GM18517 (cell line): ENCODE measurements around the gene FOXP2.
"Not testable (repeated sequence)": the region's sequence is repeated elsewhere in the genome, so short reads cannot be mapped to it uniquely, and the experiment has no call there.

Experiments used
- ATAC-seq: cut with Tn5 transposase; IDR thresholded peaks from one replicate; pipeline ENCODE4 v1.9.1; 2021; ENCODE audit warnings: mild to moderate bottlenecking, moderate library complexity; ENCODE audit not compliant: unreplicated experiment

FOXP2 gene

GRCh38 chr7:114497491-114497890 is 82.9 kb downstream of the FOXP2 start:
- not testable (repeated sequence) for ATAC-seq

- no peak for ATAC-seq
Observed at GRCh38 chr7:114502454-114503254, 88.0 kb downstream of the FOXP2 start.

DNA sequence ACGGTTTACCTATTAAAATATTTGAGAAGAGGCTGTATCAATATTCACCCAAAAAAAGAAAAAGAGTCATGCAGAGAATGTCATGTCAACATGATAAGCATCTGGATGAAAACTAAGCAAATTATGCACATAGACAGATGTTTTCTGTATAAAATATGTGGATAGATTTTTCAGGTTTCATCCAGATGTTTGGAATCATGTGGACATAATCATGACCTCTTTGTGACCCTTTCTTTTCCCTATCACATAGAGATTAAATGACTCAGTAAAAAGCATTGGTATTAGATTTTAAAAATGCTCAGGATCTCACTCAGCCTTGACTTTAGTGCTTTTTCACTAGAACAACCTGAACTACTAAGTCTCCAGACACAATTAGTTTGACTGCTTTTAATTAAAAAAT is 90.0 kb downstream of the FOXP2 start:
- ATAC-seq = no peak

DNA sequence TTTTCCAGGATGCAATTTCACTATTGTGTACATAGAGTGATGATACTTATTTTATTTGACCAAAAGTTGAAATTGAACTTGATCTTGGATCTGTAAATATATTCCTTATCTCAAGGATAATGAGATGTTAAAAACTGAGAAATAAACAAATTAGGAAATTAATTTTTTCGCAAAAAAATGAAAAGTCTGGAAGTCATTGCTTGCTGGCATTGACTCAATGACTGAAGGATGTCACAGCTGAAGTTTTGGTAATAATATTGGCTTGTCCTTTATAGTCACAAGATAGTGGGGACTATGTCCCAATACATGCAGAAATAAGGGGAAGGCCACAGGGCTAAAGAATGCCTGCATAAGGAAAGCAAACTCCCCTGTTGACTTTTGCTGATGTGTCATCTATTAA is 92.8 kb downstream of the FOXP2 start:
- ATAC-seq = no peak

DNA sequence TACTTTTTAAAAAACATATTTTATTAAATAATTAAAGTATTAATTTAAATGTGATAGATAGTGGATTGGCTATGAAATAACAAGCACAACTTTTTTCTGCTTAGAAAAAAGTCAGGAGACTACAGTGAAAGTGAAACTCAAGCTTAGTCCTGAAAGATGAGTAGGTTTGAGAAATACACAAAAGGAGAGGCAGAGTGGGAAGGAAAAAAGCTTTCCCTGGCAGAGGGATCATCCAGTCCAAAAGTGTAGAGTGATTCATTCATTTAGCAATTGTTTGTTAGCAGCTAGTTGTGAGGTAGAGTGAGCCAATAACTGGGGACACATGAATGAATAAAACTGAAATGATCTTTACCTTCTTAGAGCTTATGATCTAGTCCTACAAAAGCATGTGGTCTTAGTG is 93.5 kb downstream of the FOXP2 start:
- no peak for ATAC-seq

DNA sequence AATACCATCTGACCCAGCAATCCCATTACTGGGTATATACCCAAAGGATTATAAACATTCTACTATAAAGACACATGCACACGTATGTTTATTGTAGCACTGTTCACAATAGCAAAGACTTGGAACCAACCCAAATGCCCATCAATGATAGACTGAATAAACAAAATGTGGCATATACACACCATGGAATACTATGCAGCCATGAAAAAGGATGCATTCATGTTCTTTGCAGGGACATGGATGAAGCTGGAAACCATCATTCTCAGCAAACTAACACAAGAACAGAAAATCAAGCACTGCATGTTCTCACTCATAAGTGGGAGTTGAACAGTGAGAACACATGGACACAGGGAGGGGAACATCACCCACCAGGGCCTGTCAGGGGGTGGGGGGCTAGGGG is 96.2 kb downstream of the FOXP2 start:
- ATAC-seq = not testable (repeated sequence)

- no peak for ATAC-seq
Observed at GRCh38 chr7:114519240-114519639, 104.6 kb downstream of the FOXP2 start.

- no peak for ATAC-seq
Observed at GRCh38 chr7:114522081-114522480, 107.5 kb downstream of the FOXP2 start.

DNA sequence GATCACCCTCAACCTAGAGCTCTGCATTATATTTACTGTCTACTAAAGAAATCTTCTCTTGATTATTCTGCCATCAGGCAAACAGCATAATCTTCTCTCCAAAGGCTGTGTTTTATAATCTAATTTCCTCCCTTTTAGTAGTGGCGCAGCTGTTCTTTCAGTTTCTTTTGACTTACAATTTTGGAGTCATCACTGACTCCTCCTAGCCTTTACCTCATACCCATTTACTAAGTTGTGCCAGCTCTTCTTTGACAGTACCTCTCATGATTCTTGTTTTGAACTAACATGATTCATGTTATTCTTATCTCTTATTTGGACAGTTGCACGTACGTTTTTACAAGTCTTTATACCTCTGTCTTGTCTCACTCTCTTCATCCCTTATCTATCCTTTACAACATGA is 113.0 kb downstream of the FOXP2 start:
- no peak for ATAC-seq

GRCh38 chr7:114530057-114530611 is 115.5 kb downstream of the FOXP2 start:
- ATAC-seq = no peak

DNA sequence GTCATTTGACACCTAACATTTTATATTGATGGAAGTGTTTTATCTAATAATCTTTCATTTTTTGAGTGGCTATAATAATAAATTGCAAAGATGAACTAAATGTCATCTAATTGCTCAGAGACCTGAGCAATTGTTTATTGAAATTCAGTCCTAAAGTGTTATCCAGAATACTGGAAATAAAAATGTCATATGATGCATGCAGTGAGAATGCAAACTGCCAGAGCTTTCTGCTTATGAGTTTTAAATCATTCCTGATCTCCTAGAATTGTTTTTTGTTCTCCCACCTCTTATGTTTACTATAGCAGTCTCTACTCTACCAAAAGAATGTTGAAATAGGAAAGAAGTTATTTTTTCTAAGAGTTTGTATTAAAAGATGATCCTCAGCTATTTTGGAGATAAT is 116.7 kb downstream of the FOXP2 start:
- no peak for ATAC-seq

- ATAC-seq = no peak
Observed at GRCh38 chr7:114533131-114533530, 118.5 kb downstream of the FOXP2 start.

DNA sequence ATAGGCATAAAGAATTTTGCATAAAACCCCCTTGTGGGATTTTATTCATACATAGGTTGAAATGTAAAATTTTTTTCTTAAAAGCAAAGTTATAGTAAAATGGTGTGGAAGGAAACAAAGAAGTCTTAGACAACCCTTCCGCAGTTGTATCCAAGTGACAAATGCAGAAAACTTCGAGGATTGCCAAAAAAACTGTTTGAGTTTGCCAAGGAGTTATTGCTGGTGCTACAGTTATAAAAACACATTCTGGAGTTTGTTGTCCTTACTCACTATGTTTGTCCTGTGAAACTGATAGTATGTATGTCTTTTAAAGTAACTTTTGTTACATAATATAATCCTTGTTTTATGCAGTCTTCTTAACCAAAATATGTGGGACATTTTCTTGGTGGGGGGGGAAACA is 120.3 kb downstream of the FOXP2 start:
- ATAC-seq = no peak

DNA sequence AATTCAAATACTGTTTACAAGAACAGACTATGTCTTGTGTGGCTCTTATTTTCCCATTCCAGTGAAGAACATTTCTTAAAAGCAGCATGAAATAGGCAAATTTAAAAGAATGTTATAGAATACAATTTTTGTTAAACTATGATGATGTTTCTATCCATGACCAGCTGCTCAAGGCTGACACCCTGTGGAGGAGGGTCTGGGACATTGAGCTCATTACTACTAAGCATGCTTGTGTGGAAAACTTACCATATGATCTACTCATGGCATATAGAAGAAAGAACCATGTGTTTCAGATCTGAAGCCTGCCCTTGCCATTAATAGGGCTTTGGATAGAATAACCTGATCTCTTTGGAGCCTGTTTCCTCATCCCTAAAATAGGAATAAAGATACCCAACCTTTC is 125.0 kb downstream of the FOXP2 start:
- ATAC-seq = no peak

DNA sequence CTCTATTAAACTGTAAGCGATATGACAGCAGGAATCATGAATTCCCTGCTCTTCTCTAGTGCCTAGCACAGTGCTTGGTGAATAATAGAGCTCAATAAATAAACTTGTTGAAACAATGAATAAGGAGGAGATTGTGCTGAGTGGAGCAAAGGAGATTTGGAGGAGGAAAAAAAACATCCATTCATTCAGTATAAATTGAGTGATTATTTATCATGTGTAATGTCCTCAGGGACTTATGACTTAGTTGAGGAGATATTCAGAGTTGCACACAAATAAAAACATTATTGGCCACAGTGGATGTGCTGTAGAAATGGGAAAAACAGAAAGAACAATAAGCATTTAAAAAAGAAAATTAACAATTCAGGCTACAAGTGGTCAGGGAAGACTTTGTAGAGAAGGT is 125.7 kb downstream of the FOXP2 start:
- ATAC-seq = no peak

DNA sequence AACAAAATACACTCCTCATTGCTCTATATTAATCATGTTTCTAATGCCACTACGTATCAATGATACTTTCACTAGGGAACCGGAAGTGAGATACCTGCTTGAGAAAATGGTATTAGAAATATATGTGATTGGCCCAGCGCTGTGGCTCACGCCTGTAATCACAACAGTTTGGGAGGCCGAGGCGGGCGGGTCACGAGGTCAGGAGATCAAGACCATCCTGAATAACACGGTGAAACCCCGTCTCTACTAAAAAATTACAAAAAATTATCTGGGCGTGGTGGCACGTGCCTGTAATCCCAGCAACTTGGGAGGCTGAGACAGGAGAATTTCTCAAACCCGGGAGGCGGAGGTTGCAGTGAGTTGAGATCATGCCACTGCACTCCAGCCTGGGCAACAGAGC is 132.7 kb downstream of the FOXP2 start:
- ATAC-seq = not testable (repeated sequence)

DNA sequence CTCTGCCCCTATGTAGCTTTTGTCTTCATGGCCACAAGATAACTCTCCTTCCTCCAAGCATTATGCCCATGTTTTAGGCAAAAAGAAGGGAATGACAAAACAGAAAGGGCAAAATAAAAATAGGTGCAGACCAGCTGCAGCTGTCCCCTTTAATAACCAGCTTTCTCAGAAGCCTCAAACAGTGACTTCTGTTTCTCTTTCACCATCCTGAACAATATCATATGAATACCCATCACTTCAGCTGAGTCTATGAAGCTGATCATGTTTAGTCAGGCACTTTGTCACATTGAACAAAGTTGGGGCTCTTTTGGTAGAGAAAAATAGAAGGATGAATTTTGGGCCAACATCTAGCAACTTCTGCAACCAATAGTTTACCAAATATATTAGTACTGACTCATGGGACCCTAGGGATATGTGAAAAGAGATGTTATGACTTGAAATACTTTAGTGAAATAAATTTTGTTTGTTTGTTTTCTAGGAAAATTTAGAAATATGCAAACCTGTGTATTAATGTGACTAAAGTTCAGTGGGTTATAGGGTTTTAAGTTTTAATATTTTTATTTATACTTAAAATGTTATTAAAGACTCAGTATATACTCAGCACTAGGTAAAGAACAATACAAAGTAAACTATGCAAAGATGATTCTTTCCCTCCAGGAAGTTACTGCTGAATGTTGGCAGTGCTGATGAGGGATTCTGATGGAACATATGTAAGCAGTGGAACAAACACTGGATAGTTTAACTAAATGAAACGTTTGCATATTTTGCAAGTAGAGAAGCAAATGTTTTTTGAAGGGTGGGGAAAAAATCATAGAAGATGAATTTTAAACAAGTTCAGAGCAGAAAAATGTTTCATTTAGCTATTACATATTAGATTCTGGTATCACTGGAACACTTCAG is 133.7 kb downstream of the FOXP2 start:
- no peak for ATAC-seq

DNA sequence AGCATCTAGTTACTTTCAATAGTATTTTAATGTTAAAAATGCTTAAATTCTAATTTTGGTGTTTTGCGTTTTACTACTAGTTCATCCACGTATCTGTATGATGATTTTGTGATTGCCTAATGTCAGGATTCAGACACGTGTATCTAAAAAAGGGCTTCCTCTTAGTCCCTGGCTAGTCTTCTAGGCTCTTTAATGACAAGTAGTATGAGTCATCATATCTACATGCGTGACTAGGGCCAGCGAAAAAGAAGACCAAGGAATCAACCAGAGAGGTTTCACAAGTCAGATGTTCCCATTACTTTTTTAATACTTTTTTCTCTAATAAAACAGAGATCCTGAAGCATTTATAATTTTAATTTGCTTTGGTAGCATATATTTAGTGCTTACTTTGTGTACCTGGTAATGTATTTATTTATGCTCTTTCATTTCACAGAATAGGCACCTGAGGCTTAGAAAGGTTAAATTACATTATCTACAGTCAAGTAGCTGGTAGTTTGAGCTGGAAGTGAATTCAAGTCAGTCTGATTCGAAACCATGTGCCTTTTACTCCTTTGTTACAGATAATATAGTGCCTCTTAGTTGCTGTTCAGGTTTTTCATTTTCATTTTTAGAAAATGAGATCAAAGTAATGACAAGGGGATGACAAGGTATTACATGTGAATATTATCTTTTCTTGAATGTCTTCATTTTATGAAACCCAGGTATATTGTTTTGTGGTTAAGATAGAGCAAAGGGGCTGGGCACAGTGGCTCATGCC is 140.3 kb downstream of the FOXP2 start:
- ATAC-seq = peak; percentile 47

GRCh38 chr7:114567416-114567815 is 152.8 kb downstream of the FOXP2 start:
- ATAC-seq = no peak

- ATAC-seq = no peak
Observed at GRCh38 chr7:114569220-114569619, 154.6 kb downstream of the FOXP2 start.

GRCh38 chr7:114574384-114574783 is 159.8 kb downstream of the FOXP2 start:
- no peak for ATAC-seq
